ENCODE measurements around the gene LRRN2.
"Not testable (repeated sequence)": the region's sequence is repeated elsewhere in the genome, so short reads cannot be mapped to it uniquely, and the experiment has no call there.

The LRRN2 gene

DNA sequence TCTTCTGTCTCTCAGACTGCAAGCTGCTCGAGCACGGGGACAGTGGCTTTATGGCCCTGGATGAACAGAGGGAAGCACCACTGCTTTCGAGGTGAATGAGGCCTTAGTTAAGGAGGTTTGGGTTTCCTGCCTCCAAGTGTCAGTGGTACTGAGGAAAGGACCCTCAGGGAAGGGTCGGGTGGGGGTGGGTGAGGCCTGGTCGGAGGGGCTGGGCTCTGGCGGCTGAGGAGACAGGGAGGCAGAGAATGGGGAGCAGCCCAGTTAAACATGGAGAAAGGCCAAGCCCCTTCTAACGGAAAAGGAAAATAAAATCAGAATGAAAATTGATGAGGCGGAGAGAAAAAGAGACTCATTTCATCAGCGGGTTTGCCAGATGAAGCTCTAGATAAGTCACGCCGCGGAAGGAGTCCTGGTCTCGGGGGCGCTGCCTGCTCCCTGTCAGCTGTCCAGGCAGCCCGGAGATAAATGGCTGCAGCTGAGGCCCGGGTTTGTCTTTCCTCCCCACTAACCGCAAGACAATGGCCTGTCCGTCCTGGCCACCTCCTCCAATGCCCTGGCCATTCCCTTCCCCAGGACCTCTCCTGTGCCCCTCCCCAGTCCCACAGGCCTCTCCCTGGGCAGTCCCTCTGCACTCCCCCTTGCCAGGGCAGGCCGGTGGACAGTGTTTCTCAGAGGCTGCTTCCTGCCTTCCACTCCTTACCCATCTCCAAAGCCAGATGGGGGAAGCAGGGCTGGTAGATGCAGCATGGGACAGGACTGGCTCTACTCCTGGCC is 55.2 kb downstream of the LRRN2 start:
- no peaks in the 10 kb centered on the region for H3K27me3 ChIP-seq (ENCODE audit: control insufficient read depth, insufficient read depth, low read length)
- H2AFZ ChIP-seq = no peak overlapping the region
- H3K4me3 ChIP-seq (ENCODE audit: low read depth, low read length) = no peak overlapping the region
- H3K36me3 ChIP-seq (ENCODE audit: control insufficient read depth, insufficient read depth, low read length) = no peaks in the 10 kb centered on the region
- H3K9me3 ChIP-seq (ENCODE audit: control insufficient read depth, low read length) = no peaks in the 10 kb centered on the region
- H3K27ac ChIP-seq = no peak overlapping the region
- H3K79me2 ChIP-seq = no peaks in the 10 kb centered on the region
- H3K4me1 ChIP-seq = no peaks in the 10 kb centered on the region
- H3K4me2 ChIP-seq (ENCODE audit: low read length) = no peak overlapping the region
- no peak overlapping the region for H3K9ac ChIP-seq
- TF ChIP-seq, protein P1, sequence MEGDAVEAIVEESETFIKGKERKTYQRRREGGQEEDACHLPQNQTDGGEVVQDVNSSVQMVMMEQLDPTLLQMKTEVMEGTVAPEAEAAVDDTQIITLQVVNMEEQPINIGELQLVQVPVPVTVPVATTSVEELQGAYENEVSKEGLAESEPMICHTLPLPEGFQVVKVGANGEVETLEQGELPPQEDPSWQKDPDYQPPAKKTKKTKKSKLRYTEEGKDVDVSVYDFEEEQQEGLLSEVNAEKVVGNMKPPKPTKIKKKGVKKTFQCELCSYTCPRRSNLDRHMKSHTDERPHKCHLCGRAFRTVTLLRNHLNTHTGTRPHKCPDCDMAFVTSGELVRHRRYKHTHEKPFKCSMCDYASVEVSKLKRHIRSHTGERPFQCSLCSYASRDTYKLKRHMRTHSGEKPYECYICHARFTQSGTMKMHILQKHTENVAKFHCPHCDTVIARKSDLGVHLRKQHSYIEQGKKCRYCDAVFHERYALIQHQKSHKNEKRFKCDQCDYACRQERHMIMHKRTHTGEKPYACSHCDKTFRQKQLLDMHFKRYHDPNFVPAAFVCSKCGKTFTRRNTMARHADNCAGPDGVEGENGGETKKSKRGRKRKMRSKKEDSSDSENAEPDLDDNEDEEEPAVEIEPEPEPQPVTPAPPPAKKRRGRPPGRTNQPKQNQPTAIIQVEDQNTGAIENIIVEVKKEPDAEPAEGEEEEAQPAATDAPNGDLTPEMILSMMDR (IDR thresholded peaks at IDR 0.05) = no peak

DNA sequence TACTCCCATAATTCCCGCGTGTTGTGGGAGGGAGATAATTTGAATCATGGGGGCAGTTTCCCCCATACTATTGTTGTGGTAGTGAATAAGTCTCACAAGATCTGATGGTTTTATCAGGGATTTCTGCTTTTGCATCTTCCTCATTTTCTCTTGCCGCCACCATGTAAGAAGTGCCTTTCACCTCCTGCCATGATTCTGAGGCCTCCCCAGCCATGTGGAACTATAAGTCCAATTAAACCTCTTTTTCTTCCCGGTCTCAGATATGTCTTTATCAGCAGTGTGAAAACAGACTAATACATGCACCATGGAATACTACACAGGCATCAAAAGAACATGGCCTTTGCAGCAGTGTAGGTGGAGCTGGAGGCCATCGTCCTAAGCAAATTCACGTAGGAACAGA is 56.1 kb downstream of the LRRN2 start:
- H3K27ac ChIP-seq; H3K4me1 ChIP-seq; H3K9me3 ChIP-seq (ENCODE audit: control insufficient read depth, low read length); H2AFZ ChIP-seq; H3K79me2 ChIP-seq; H3K27me3 ChIP-seq (ENCODE audit: control insufficient read depth, insufficient read depth, low read length); H3K36me3 ChIP-seq (ENCODE audit: control insufficient read depth, insufficient read depth, low read length); H3K4me3 ChIP-seq (ENCODE audit: low read depth, low read length); H3K9ac ChIP-seq; H3K4me2 ChIP-seq (ENCODE audit: low read length): not testable (repeated sequence)

DNA sequence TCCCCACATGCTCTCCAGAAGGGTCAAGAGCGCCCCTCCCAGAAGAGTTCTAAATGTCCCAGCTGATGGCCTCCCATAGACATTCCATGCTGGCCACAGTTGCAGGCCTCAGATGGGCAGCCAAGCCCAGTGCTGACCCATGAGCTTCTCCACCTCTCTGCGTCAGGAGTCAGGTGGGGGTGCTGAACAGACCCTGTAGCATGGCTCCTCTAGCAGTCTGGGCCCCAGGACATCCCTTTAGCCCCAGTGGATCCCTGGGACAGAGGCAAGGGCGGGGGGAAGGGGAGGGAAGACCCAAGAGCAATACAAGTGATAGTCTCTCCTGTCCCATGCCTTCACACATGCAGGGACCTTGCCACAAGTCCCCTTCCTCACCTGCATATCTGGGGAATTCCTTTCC is 56.7 kb downstream of the LRRN2 start:
- Histone ChIP-seq H3K27ac (no peak overlapping the region), H2AFZ (no peak overlapping the region), H3K9ac (no peak overlapping the region), H3K9me3 (ENCODE audit: control insufficient read depth, low read length) (no peaks in the 10 kb centered on the region), H3K4me2 (ENCODE audit: low read length) (no peak overlapping the region), H3K4me3 (ENCODE audit: low read depth, low read length) (no peak overlapping the region), H3K27me3 (ENCODE audit: control insufficient read depth, insufficient read depth, low read length) (no peaks in the 10 kb centered on the region), H3K4me1 (no peaks in the 10 kb centered on the region), H3K36me3 (ENCODE audit: control insufficient read depth, insufficient read depth, low read length) (no peaks in the 10 kb centered on the region), H3K79me2 (no peaks in the 10 kb centered on the region)
- TF ChIP-seq, protein P1 (IDR thresholded peaks at IDR 0.05) = no peak

DNA sequence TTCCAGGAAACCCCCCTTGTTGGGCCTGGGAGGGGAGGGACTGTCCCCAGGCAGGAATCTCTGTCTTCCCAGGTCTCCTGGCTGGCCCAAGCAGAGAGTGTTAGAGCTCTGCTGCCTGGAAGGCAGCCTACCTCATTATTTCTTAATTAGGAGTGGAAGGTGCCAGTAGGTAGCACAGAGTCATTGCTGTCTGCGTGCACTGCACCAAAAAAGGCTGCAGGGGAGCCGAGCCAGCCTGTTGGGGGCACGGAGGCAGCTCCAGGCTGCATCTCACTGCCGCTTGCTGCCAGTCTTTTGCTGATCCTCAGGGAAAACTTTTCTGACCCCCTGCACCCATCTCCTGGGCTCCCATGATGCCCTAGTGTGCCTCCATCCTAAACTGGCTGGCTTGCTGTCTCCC is 58.1 kb downstream of the LRRN2 start:
- no peak overlapping the region for H3K4me2 ChIP-seq (ENCODE audit: low read length)
- H3K36me3 ChIP-seq (ENCODE audit: control insufficient read depth, insufficient read depth, low read length) = no peaks in the 10 kb centered on the region
- no peaks in the 10 kb centered on the region for H3K4me1 ChIP-seq
- no peak overlapping the region for H3K9ac ChIP-seq
- TF ChIP-seq, protein P1 (IDR thresholded peaks at IDR 0.05) = no peak
- H3K27me3 ChIP-seq (ENCODE audit: control insufficient read depth, insufficient read depth, low read length) = no peaks in the 10 kb centered on the region
- H3K9me3 ChIP-seq (ENCODE audit: control insufficient read depth, low read length) = no peaks in the 10 kb centered on the region
- H2AFZ ChIP-seq = no peak overlapping the region
- no peaks in the 10 kb centered on the region for H3K79me2 ChIP-seq
- H3K27ac ChIP-seq = no peak overlapping the region
- no peak overlapping the region for H3K4me3 ChIP-seq (ENCODE audit: low read depth, low read length)

DNA sequence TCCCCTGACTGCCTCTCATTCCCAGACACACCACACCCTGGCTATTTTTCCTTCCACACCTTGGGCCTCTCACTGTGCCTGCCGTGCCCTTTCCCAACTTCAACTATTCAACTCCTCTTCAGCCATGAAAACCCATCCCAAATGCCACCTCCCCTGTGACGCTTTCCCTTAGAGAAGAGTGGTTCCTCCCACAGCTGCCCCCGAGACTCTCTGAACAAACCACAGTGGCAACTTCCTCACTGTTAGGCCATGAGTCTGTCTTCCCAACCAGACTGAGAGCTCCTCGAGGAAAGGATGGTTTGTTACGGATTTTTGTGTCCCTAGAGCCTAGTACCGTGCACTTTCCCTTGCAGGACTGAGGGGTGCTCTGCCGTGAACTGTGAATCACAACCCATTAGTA is 59.2 kb downstream of the LRRN2 start:
- TF ChIP-seq, protein P1 (IDR thresholded peaks at IDR 0.05) = no peak
- H3K9ac ChIP-seq = no peak overlapping the region

More for the DNA sequence above, 59.2 kb downstream of the LRRN2 start:
- no peaks in the 10 kb centered on the region for H3K79me2 ChIP-seq
- no peak overlapping the region for H3K4me2 ChIP-seq (ENCODE audit: low read length)
- no peaks in the 10 kb centered on the region for H3K4me1 ChIP-seq
- no peak overlapping the region for H3K27ac ChIP-seq
- H3K27me3 ChIP-seq (ENCODE audit: control insufficient read depth, insufficient read depth, low read length) = no peaks in the 10 kb centered on the region
- no peak overlapping the region for H3K4me3 ChIP-seq (ENCODE audit: low read depth, low read length)
- no peaks in the 10 kb centered on the region for H3K9me3 ChIP-seq (ENCODE audit: control insufficient read depth, low read length)
- H3K36me3 ChIP-seq (ENCODE audit: control insufficient read depth, insufficient read depth, low read length) = no peaks in the 10 kb centered on the region
- no peak overlapping the region for H2AFZ ChIP-seq
